GM18508 (cell line): ENCODE results near the gene SEC11A.
"Not testable (repeated sequence)": the region's sequence is repeated elsewhere in the genome, so short reads cannot be mapped to it uniquely, and the experiment has no call there.

Experiments
- ATAC-seq: cut with Tn5 transposase; IDR thresholded peaks from one replicate; pipeline ENCODE4 v1.9.1; 2021; ENCODE audit warnings: moderate number of reproducible peaks; ENCODE audit not compliant: insufficient read depth, unreplicated experiment

SEC11A gene

GRCh38 chr15:84740691-84741090 is 24.8 kb upstream of the SEC11A start:
- ATAC-seq = no peak

DNA sequence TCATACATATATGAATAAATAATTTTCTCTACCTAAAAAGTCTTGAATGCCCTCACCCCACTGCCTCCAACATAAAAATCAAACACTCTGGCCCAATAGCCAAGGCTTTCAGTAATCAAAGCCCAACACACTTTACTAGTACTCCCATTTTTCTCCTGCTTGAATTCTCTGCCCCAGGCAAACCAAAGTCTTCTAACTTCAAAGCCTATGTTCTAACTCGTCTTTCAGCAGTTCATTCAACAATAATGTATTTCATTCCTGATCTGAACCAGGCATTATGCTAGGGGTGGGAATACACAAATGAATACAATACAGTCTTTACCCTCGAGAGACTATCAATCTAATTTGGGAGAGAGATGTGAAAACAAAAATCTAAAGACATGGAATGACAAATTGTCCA is 21.1 kb upstream of the SEC11A start:
- no peak for ATAC-seq

DNA sequence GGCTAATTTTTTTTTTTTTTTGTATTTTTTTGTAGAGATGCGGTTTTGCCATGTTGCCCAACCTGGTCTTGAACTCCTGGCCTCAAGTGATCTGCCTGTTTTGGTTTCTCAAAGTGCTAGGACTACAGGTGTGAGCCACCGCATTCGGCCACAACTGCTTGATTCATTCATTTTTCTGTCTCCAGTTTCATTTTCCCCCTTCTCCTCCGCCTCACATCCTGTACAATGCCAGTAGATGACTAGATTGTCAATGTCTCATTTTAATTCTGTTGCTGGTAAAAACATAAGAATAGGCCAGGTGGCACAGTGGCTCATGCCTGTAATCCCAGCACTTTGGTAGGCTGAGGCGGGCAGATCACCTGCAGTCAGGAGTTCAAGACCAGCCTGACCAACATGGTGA is 20.4 kb upstream of the SEC11A start:
- ATAC-seq = peak; percentile 36

- not testable (repeated sequence) for ATAC-seq
Measured at GRCh38 chr15:84735480-84736061, 19.6 kb upstream of the SEC11A start.

DNA sequence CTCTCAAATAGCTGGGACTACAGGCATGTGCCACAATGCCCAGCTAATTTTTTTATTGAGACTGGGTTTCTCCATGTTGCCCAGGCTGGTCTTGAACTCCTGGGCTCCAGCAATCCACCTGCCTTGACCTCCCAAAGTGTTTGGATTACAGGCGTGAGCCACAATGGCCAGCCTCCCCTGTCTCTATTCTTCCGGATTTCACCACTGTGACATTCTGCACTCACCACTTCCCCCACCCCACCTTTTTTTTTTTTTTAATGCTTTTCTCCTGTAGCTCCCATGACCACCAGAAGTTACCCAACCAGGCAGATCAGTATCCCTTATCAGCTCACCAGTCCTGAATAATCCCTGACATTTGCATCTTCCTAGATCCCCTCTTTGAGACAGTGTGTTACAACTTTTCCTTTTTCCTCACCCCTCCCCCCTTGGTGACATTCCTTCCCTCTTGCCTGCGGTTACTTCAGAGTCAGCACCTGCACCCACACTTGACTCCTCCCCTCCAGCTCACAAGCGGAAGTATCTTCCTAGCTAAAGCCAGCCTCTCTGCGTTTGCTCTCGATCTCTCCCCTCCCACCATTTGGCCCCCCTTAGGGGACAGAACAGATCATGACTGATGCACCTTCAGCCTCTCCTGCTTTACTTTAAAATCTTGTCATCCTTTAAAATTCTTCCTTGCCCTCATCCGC is 19.0 kb upstream of the SEC11A start:
- no peak for ATAC-seq

DNA sequence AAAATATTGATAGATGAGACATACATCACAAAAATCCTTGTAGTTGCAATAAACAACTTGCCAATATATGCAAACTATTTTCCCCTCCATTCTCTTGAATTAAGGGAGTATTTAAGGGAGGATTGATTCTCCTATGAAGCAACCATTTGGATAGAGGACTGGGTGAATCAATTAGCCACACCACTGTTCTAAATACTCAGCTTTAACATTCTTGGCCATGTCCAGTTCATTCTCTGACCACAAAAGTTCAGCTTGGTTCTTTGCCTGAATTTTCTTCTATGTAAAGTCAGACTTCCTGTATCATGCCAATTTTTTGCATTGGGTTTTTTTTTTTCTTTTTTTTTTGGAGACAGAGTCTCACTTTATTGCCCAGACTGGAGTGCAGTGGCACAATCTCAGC is 15.8 kb upstream of the SEC11A start:
- ATAC-seq = no peak

- ATAC-seq = no peak
Measured at GRCh38 chr15:84727429-84727828, 11.5 kb upstream of the SEC11A start.

- no peak for ATAC-seq
Measured at GRCh38 chr15:84725001-84725491, 9.1 kb upstream of the SEC11A start.

GRCh38 chr15:84722628-84723027 is 6.7 kb upstream of the SEC11A start:
- ATAC-seq = no peak

DNA sequence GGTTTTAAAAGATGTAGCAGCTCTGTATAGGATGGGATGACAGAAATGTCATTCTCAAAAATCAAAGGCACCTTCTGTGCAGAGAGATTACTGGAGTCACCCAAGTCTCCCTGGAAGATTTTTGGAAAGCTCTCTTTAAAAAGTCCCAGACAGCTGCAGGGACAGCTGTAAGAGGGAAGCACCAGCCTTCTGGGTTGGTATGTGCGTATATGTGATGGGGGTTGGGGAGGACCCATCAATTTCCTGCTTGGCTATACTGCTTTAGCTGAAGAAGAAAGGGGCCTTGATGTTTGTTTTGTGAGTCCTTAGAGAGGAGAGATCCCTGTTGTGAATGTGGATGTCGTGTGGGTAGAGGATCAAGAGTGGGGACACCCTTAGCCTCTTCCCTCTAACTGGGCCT is 5.4 kb upstream of the SEC11A start:
- ATAC-seq = no peak

DNA sequence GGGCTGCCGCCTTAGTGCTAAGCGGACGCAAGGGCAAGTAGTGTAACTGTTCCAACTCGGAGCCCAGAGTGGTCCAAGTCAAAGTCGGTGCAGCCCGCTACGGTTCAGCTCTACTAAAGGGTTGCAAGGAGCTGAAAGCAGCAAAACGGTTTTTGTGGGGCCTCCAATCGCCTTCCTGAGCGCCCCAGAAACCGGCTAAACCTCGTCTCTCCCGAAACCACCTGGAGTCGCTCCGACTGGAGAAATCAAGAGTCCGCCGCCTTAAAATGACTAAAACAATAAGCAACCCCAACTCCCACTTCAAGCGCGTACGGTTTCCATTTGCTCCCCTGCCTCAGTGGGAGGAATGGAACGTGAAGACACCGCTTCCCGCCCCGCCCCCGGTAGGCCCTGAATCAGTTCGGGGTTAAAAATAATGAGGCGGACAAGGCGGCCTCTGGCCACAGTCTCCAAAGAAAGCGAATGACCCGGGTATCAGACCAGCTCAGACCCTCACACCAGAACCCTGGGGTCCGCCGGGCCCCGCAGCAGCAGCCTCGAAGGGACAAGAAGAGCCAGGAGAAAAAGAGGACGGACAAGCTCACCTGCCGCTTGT is 401 bp downstream of the SEC11A start:
- no peak for ATAC-seq

DNA sequence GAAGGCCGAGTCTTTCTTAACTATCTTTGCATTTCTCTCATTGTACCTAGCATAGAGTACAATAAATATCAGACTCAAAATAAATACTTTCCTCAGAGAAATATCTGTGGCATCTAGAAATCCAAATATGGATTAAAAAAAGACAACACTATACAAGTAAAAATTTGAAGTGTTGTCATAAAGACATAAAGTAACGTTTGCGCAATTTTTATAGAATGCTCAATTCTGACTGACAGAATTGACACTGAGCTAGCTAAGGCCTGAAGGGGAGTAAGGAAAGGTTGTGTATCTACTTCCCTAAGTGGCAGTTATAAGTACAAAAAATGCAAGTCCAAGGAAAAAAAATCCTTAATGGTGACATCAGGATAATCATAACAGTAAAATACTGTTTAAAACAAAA is 1.1 kb downstream of the SEC11A start:
- no peak for ATAC-seq

DNA sequence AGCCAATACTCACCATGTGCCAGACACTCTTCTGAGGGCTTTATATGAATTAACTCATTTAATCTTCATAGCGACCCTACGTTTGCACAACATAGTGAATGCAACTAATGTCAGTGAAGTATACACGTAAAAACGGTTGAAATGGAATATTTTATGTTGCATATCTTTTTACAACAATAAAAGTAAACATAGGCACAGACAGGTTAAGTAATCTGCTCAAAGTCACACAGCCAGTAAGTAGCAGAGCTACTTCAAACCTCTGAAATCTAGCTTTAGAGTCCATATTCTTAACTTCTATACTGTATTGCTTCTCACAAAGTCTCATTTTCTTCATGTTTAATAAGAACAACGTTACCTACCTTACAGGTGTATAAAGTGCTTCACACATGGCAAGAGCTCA is 1.6 kb downstream of the SEC11A start:
- ATAC-seq = no peak

DNA sequence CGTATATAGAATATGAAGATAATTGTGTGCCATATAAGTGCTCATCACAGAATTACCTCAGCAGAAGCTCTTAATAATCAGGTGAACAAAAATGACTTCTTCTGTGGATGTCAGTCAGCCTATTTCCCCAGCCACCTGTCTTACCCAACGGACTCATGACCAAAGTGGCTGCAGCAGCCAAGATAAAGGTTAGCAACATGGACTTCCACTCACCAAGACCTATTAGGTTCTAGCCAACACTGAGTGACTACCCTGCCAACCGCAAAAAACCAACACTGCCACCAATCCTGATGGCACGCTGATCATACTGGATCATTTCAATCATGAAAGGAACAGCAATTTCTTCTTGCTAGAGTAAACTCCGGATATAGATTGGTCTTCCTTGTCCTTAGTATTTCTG is 12.1 kb downstream of the SEC11A start:
- no peak for ATAC-seq

DNA sequence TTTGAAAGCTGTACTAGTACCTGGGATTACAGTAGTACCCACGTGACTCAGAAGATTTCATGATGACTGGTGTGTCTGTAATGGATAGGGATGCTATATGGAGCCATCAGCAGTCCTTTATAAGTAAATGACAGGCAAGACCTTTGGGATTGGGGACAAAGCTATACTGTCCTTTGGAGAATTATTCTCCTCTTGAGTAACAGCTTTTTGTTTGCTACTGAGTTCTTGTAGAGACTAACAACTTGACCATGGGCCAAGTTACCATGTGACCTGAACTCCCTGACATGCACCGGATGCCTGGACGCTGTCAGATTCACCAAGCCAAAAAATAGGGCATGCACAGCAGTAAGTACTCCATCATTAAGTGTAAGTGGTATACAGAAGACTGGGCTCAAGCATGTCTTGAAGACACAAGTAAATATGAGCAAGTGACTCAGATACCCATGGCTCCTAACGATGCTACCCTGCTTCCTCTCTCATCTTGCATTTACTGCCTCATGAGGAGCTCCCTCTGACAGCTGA is 12.9 kb downstream of the SEC11A start:
- no peak for ATAC-seq

DNA sequence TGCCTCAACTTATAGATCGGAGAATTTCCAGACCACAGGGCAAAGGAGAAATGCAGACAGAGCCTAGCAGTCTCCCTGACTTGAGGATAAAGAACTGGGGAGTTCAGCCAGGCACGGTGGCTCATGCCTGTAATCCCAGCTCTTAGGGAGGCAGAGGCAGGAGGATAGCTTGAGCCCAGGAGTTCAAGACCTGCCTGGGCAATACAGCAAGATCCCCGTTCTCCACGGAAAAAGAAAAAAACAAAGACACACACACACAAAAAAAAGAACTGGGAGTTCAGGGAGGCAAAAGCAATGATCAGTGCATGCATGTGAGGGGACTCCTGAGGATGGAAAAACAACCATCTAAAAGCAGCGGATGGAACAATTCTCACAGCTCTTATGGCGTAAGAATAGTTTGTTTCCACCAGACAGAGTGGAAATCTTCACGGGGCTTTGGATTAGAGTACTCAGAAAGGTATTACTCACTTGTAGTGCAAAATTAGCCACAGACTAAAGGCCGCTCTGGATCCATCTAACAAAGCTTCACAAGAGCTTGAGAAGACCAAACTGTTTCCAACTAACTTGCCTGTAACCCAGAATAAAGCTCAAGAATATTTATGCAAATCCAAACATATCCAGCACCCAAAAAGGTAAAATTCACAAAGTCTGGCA is 16.3 kb downstream of the SEC11A start:
- no peak for ATAC-seq

DNA sequence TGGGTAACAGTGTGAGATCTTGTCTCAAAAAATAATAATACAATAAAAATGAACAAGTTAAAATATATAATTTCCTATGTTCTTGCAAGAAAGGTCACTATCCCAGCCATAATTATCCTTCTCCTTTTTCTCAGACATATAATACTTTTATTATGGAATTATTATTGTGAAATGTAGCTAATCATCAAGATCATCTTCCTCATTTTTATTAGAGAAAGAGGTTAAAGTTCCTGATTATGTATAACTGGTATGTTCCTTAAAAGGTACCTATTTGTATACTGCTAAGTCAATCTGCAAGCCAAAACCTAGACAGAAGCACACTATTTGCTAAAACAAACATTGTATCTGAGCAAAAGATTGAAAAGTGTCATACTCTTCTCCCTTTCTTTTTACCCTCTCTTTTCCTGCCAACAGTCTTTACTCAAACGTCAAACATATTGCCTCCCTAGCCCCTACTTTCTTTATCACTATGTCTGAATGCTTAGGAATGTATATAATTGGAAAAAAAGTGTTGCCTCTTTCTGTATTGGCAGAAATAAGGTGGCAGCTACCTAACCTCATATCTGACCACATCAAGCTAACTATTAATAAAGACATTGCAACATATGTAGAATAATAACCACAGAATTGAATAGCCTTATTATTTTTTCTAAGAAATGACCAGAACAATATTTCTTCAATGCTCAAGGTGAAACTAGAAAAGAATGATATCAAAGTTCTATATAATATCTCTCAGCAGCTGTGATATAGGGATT is 18.5 kb downstream of the SEC11A start:
- ATAC-seq = no peak

DNA sequence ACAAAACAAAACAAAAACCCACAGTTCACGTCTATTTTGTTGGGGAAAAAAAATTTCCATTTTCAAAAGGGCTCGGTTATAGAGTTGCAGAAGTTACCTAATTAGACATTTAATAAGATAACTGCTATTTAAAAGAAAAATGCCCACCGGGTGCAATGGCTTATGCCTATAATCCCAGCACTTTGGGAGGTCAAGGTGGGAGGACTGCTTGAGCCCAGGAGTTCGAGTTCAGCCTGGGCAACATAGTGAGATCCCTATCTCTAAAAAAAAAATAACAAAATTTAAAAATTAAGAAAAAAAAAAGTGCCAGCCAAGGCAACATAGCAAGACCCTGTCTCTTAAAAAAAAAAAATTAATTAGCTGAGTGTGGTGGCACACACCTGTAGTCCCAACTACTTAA is 19.2 kb downstream of the SEC11A start:
- no peak for ATAC-seq

- no peak for ATAC-seq
Measured at GRCh38 chr15:84690342-84690741, 25.6 kb downstream of the SEC11A start.

DNA sequence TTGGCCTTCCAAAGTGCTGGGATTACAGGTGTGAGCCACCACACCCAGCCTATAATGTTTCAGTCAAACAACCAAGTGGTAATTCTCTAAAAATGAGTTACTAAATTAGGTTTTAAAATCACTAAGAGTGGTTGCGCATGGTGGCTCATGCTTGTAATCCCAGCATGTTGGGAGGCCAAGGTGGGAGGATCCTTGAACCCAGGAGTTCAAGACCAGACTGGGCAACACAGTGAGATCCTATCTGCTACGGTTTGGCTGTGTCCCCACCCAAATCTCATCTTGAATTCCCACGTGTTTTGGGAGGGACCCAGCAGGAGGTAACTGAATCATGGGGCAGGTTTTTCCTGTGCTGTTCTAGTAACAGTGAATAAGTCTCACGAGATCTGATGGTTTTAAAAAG is 26.1 kb downstream of the SEC11A start:
- no peak for ATAC-seq
